Suprapubic skin (tissue), 4 donors: ENCODE data around the gene LIMS2. TPM values are rescaled to one million over a fixed set of nuclear protein-coding genes. Genes with fewer than 3 reads are reported as not detected.

Experiments used
- DNase-seq, 2 donors: peaks; one replicate each; pipeline ENCODE4 v3.0.0-alpha.2; 2019; ENCODE audit warnings: low spot score in 2 of 2
- H3K27ac ChIP-seq: fragments of 200-600 bp; sonication (generic); one replicate; pipeline ENCODE4 v1.5.1; 2019
- H3K27me3 ChIP-seq: fragments of 200-600 bp; sonication (generic); one replicate; pipeline ENCODE4 v1.5.1; 2019
- H3K36me3 ChIP-seq: fragments of 200-600 bp; sonication (generic); one replicate; pipeline ENCODE4 v1.5.1; 2019
- H3K4me1 ChIP-seq: fragments of 200-600 bp; sonication (generic); one replicate; pipeline ENCODE4 v1.5.1; 2019
- H3K4me3 ChIP-seq: fragments of 200-600 bp; sonication (generic); one replicate; pipeline ENCODE4 v1.5.1; 2019; ENCODE audit warnings: mild to moderate bottlenecking
- H3K9me3 ChIP-seq: fragments of 200-600 bp; sonication (generic); one replicate; pipeline ENCODE4 v1.5.1; 2019
- CTCF ChIP-seq, 2 donors: fragments of 200-600 bp in 1 of 2; fragments of 450-650 bp in 1 of 2; sonication (generic) in 1 of 2; IDR thresholded peaks; one replicate each; pipeline ENCODE4 v1.5.1; 2016 to 2019; ENCODE audit warnings: antibody characterized with exemption in 2 of 2, mild to moderate bottlenecking in 1 of 2, moderate library complexity in 1 of 2
- EP300 ChIP-seq: sonication (generic); formaldehyde crosslinking; IDR thresholded peaks from one replicate; pipeline ENCODE4 v1.6.1; 2017; ENCODE audit warnings: antibody characterized with exemption
- POLR2A ChIP-seq, 2 donors: fragments of 450-650 bp; IDR thresholded peaks; one replicate each; pipeline ENCODE4 v1.6.1; 2017; ENCODE audit warnings: antibody characterized with exemption in 2 of 2, mild to moderate bottlenecking in 2 of 2, moderate library complexity in 2 of 2
- POLR2AphosphoS5 ChIP-seq, 3 donors: sonication (generic); formaldehyde crosslinking; IDR thresholded peaks; one replicate each; pipeline ENCODE4 v1.6.1; 2017; ENCODE audit warnings: antibody characterized with exemption in 3 of 3
- whole genome bisulfite sequencing: methylation state at CpG from one replicate; pipeline ENCODE4 v1.1.5; 2018; 5-methylcytosine and 5-hydroxymethylcytosine counted together
- total RNA-seq, 4 donors: library from RNA; depleted of rRNA; stranded (reverse); fragments of >200 nt; gene quantifications; one replicate each; pipeline ENCODE4 v1.1.0, GENCODE V29; 2016

Gene LIMS2
- total RNA-seq, 4 donors from 2014 or later = 9.2 to 40.0 (median 15.4) TPM

GRCh38 chr2:127662937-127663565 is 12.3 kb downstream of the LIMS2 start:
- WGBS = 66% methylated on average over 7 of the region's 9 CpGs
- Histone ChIP-seq H3K4me3 (no peak overlapping the region), H3K27ac (peak overlapping the region; percentile 73), H3K27me3 (peaks cover 6% of the 10 kb centered on the region), H3K36me3 (no peaks in the 10 kb centered on the region), H3K9me3 (no peaks in the 10 kb centered on the region), H3K4me1 (peaks cover 55% of the 10 kb centered on the region)
- TF ChIP-seq EP300 (no peak), POLR2A (IDR thresholded peaks at IDR 0.05) (no peak), CTCF (IDR thresholded peaks at IDR 0.05) (no peak), POLR2AphosphoS5 (IDR thresholded peaks at IDR 0.05) (no peak)
- DNase-seq = peak; percentile 55 to 56

- DNase-seq = peak; percentile 47 to 59
- H3K4me1 ChIP-seq = peaks cover 55% of the 10 kb centered on the region
Observed at GRCh38 chr2:127661949-127662510, 13.3 kb downstream of the LIMS2 start.

GRCh38 chr2:127661072-127661649 is 14.2 kb downstream of the LIMS2 start:
- WGBS = 86% methylated on average over 8 of the region's 14 CpGs

More at GRCh38 chr2:127661949-127662510, 13.3 kb downstream of the LIMS2 start:
- TF ChIP-seq POLR2A (IDR thresholded peaks at IDR 0.05) = no peak
- no peak for TF ChIP-seq EP300
- TF ChIP-seq CTCF (IDR thresholded peaks at IDR 0.05) = no peak
- no peak for TF ChIP-seq POLR2AphosphoS5 (IDR thresholded peaks at IDR 0.05)
- no peaks in the 10 kb centered on the region for H3K9me3 ChIP-seq
- H3K27ac ChIP-seq = peak overlapping the region; percentile 75
- peaks cover 6% of the 10 kb centered on the region for H3K27me3 ChIP-seq
- H3K36me3 ChIP-seq = no peaks in the 10 kb centered on the region
- 68% methylated on average over 3 of the region's 9 CpGs for WGBS
- H3K4me3 ChIP-seq = no peak overlapping the region

GRCh38 chr2:127660291-127660578 is 15.1 kb downstream of the LIMS2 start:
- Histone ChIP-seq H3K27ac (peak overlapping the region; percentile 75), H3K4me1 (peaks cover 50% of the 10 kb centered on the region), H3K27me3 (peaks cover 6% of the 10 kb centered on the region), H3K36me3 (no peaks in the 10 kb centered on the region), H3K4me3 (no peak overlapping the region), H3K9me3 (no peaks in the 10 kb centered on the region)
- WGBS = 94% methylated on average over 10 of the region's 10 CpGs
- DNase-seq = peak in 1 of 2 donors; percentile 34
- TF ChIP-seq POLR2A (IDR thresholded peaks at IDR 0.05) = no peak
- no peak for TF ChIP-seq POLR2AphosphoS5 (IDR thresholded peaks at IDR 0.05)
- TF ChIP-seq EP300 = no peak
- TF ChIP-seq CTCF (IDR thresholded peaks at IDR 0.05) = no peak

More at GRCh38 chr2:127661072-127661649, 14.2 kb downstream of the LIMS2 start:
- Histone ChIP-seq H3K27ac (peak overlapping the region; percentile 75), H3K36me3 (no peaks in the 10 kb centered on the region), H3K4me1 (peaks cover 55% of the 10 kb centered on the region), H3K27me3 (peaks cover 6% of the 10 kb centered on the region), H3K9me3 (no peaks in the 10 kb centered on the region), H3K4me3 (no peak overlapping the region)
- peak in 1 of 2 donors; percentile 37 for DNase-seq
- TF ChIP-seq EP300 (no peak), POLR2A (IDR thresholded peaks at IDR 0.05) (no peak), CTCF (IDR thresholded peaks at IDR 0.05) (no peak), POLR2AphosphoS5 (IDR thresholded peaks at IDR 0.05) (no peak)
